NB4 (cell line): ENCODE results near the gene FBXO47.
"Not testable (repeated sequence)": the region's sequence is repeated elsewhere in the genome, so short reads cannot be mapped to it uniquely, and the experiment has no call there.

Source experiments
- DNase-seq: peaks from one replicate; pipeline ENCODE4 v3.0.0; 2010; ENCODE audit warnings: low read depth
- H3K4me3 ChIP-seq: one replicate; pipeline ENCODE4 v1.5.1; 2011; ENCODE audit warnings: mild to moderate bottlenecking, low read depth, low read length, moderate library complexity
- CTCF ChIP-seq: IDR thresholded peaks from one replicate; pipeline ENCODE4 v1.5.1; 2012; ENCODE audit warnings: low read depth, low read length
- MAX ChIP-seq: IDR thresholded peaks from 2 replicates; pipeline ENCODE4 v1.6.1; 2011; ENCODE audit warnings: low read depth, low read length
- MYC ChIP-seq: IDR thresholded peaks from 2 replicates; pipeline ENCODE4 v1.6.1; 2011; ENCODE audit warnings: low read depth, low read length
- POLR2A ChIP-seq: IDR thresholded peaks from 2 replicates; pipeline ENCODE4 v1.6.1; 2011; ENCODE audit warnings: mild to moderate bottlenecking; ENCODE audit not compliant: insufficient read length; ENCODE audit errors: extremely low read depth

The FBXO47 gene

GRCh38 chr17:38960402-38960801 lies 6.8 kb downstream of the FBXO47 start:
- TF ChIP-seq MAX (no peak), CTCF (no peak), MYC (no peak), POLR2A (no peak)
- no peak for DNase-seq
- H3K4me3 ChIP-seq = no peak overlapping the region

- TF ChIP-seq MAX (no peak), MYC (no peak), POLR2A (no peak), CTCF (no peak)
- DNase-seq = no peak
- no peak overlapping the region for H3K4me3 ChIP-seq
Measured at GRCh38 chr17:38959508-38959907, 7.7 kb downstream of the FBXO47 start.

- DNase-seq = no peak
- TF ChIP-seq MYC = no peak
- no peak for TF ChIP-seq CTCF
- no peak for TF ChIP-seq MAX
- no peak for TF ChIP-seq POLR2A
- no peak overlapping the region for H3K4me3 ChIP-seq
Measured at GRCh38 chr17:38958756-38959155, 8.4 kb downstream of the FBXO47 start.

- DNase-seq = no peak
- no peak overlapping the region for H3K4me3 ChIP-seq
- no peak for TF ChIP-seq CTCF
- TF ChIP-seq POLR2A = no peak
- TF ChIP-seq MAX = no peak
- TF ChIP-seq MYC = no peak
Measured at GRCh38 chr17:38958326-38958725, 8.9 kb downstream of the FBXO47 start.

- not testable (repeated sequence) for DNase-seq, H3K4me3 ChIP-seq
Measured at GRCh38 chr17:38953800-38954199, 13.4 kb downstream of the FBXO47 start.

GRCh38 chr17:38947189-38947588 lies 20.0 kb downstream of the FBXO47 start:
- no peak for DNase-seq
- TF ChIP-seq MAX (no peak), MYC (no peak), CTCF (no peak), POLR2A (no peak)

More at GRCh38 chr17:38947189-38947588, 20.0 kb downstream of the FBXO47 start:
- no peak overlapping the region for H3K4me3 ChIP-seq
